Activated naive CD8-positive, alpha-beta T cell treated with anti-CD3 and anti-CD28 coated beads, Interleukin-2, amount 50 U/mL, for 16 hours (primary cell): ENCODE measurements around the gene GUCY1A1.

Source experiments
- DNase-seq: peaks from one replicate; pipeline ENCODE4 v3.0.0-alpha.2; 2020; ENCODE audit warnings: low read depth, low spot score

The GUCY1A1 gene

DNA sequence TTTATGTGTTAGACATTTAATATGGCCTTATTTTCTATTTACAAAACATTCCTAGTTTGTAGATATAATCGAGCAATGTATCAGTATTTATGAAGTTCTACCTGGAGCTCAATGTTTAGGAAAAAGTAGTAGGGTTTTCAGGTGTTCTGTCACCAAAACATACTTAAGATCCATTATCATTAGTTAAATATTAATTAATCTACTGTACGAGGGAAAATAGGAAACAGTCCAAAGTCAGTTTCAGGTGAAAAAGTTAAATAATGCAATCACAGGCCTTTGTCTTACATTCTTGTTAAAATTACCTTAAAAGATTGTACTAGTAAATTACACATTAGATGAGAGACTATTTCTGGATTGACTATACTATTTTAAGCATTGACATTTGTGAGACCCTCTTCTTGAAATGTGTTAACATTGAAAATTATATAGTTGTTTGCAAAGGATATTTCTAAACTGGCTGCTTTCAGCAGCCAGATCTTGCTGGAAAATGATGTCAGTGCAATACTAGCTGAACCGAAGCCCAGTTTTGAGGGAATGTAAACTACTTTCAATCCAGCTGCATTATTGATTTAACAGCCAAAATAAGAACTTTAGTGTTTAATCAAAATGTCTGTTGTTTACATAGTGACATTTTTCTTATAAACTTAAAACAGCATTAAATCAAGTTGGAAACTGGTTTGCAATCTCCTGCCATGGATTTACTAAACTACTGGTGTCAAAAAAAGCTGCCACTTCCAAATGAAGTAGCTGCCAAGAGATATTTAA is 111.5 kb downstream of the GUCY1A1 start:
- no peak for DNase-seq

DNA sequence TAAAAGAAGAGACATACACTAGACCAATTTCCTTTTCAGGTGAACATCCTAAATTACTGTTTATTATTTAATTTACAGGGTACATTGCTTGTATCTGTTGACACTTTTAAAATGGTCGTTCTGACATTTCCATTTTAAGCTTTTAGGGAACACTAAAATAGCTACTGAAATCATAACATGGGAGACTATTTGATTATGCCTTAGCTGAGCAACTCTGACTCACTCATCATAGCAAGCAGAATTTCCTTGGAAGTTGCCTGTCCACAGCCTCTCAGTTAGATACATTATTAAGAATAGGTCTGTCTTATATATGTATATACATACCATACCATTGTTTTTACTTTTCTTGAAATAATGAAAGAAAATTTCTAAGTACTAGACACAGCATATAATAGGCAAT is 114.1 kb downstream of the GUCY1A1 start:
- no peak for DNase-seq

DNA sequence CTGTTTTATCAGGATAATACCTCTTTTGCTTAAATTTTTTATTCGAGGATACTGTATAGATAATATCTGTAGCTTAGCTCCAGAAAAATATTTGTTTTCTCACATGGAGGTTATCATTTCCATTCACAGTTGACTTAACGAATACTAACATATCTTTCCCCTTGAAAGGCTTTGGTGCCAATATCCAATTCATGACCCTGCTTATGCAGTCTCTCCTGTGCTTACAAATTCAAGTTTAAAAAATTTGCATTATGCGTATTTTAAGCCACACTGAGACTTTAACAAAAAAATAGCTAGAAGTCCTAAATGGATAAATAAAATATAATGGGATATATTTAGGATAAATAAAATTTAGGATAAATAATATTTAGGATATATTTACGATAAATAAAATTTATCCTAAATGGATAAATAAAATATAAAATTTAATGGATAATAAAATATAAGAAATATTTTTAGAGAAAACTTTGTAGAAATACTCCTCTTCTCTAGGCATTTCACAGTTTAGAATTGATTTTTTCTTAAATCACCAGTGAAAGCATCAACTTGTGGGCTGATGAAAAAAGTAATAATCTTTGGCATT is 114.7 kb downstream of the GUCY1A1 start:
- DNase-seq: no peak
